WTC11 (cell line): Measurements from ENCODE around the gene ANKRD52. TPM values are rescaled to one million over a fixed set of nuclear protein-coding genes. Genes with fewer than 3 reads are reported as not detected.
A peak's percentile ranks its signal among the peaks of the same experiment; 100 is the strongest.

Experiments
- ATAC-seq: fragments of 200-7000 bp; cut with Tn5 transposase; 2 replicates; pipeline ENCODE4 v1.10.0; 2021; ENCODE audit warnings: mild to moderate bottlenecking, moderate library complexity
- CTCF ChIA-PET: fragments of 300-600 bp; sonication (Branson Sonifier 250); formaldehyde crosslinking; loops from one replicate; lab custom pipeline; 2021; ENCODE audit warnings: antibody characterized with exemption; lab: Charles Lee
- POLR2A ChIA-PET: fragments of 350-600 bp; sonication (Branson Sonifier 250); formaldehyde crosslinking; loops from one replicate; lab custom pipeline; 2021; ENCODE audit warnings: antibody characterized with exemption; lab: Charles Lee
- DNase-seq: peaks from one replicate; pipeline ENCODE4 v3.0.0; 2021; ENCODE audit warnings: low spot score
- H3K27ac Mint-ChIP-seq: 2 replicates; pipeline ENCODE4 v1.8.0; 2021; ENCODE audit warnings: mixed read lengths
- H3K27me3 Mint-ChIP-seq: 2 replicates; pipeline ENCODE4 v1.8.0; 2021; ENCODE audit warnings: low read depth, mild to moderate bottlenecking, moderate library complexity, mixed read lengths
- H3K36me3 Mint-ChIP-seq: 2 replicates; pipeline ENCODE4 v1.8.0; 2021; ENCODE audit warnings: mixed read lengths
- H3K4me1 Mint-ChIP-seq: 2 replicates; pipeline ENCODE4 v1.8.0; 2022; ENCODE audit warnings: mixed read lengths
- H3K4me3 Mint-ChIP-seq: 2 replicates; pipeline ENCODE4 v1.8.0; 2021; ENCODE audit warnings: mild to moderate bottlenecking, moderate library complexity, mixed read lengths
- H3K9me3 Mint-ChIP-seq: 2 replicates; pipeline ENCODE4 v1.8.0; 2021; ENCODE audit warnings: mixed read lengths
- CREM ChIP-seq: sonication (generic); formaldehyde crosslinking; IDR thresholded peaks from 2 replicates; pipeline ENCODE4 v1.8.1; 2022; ENCODE audit warnings: mild to moderate bottlenecking, missing genetic modification reagents, moderate library complexity
- GTF2I ChIP-seq: fragments of 250-450 bp; sonication (Bioruptor Pico); conservative IDR thresholded peaks from 2 replicates; pipeline ENCODE4 v1.4.0; 2021; ENCODE audit warnings: mild to moderate bottlenecking
- IRF2 ChIP-seq: sonication (generic); formaldehyde crosslinking; IDR thresholded peaks from 2 replicates; pipeline ENCODE4 v1.8.0; 2022; ENCODE audit warnings: low read depth, missing genetic modification reagents, borderline replicate concordance
- NFE2L1 ChIP-seq: sonication (generic); formaldehyde crosslinking; IDR thresholded peaks from 2 replicates; pipeline ENCODE4 v1.8.1; 2023; ENCODE audit warnings: missing genetic modification reagents
- NFYB ChIP-seq: sonication (generic); formaldehyde crosslinking; conservative IDR thresholded peaks from 2 replicates; pipeline ENCODE4 v1.8.0; 2022; ENCODE audit warnings: low read depth, missing genetic modification reagents
- NR2C2 ChIP-seq: sonication (generic); formaldehyde crosslinking; IDR thresholded peaks from 2 replicates; pipeline ENCODE4 v1.8.0; 2022; ENCODE audit warnings: mild to moderate bottlenecking, missing genetic modification reagents
- NR3C1 ChIP-seq: sonication (generic); formaldehyde crosslinking; conservative IDR thresholded peaks from 2 replicates; pipeline ENCODE4 v1.8.1; 2023; ENCODE audit warnings: low read depth, mild to moderate bottlenecking, missing genetic modification reagents
- SMAD4 ChIP-seq: sonication (generic); formaldehyde crosslinking; IDR thresholded peaks from 2 replicates; pipeline ENCODE4 v1.8.0; 2022; ENCODE audit warnings: mild to moderate bottlenecking, missing genetic modification reagents
- SOX15 ChIP-seq: fragments of 250-450 bp; sonication (Bioruptor Pico); IDR thresholded peaks from 2 replicates; pipeline ENCODE4 v1.9.0; 2021; ENCODE audit warnings: mild to moderate bottlenecking
- SP1 ChIP-seq: sonication (generic); formaldehyde crosslinking; conservative IDR thresholded peaks from 2 replicates; pipeline ENCODE4 v1.8.1; 2022; ENCODE audit warnings: missing genetic modification reagents
- TEAD1 ChIP-seq: sonication (generic); formaldehyde crosslinking; IDR thresholded peaks from 2 replicates; pipeline ENCODE4 v1.8.0; 2022; ENCODE audit warnings: mild to moderate bottlenecking, missing genetic modification reagents
- TEAD4 ChIP-seq: sonication (generic); formaldehyde crosslinking; IDR thresholded peaks from 2 replicates; pipeline ENCODE4 v1.8.0; 2022; ENCODE audit warnings: mild to moderate bottlenecking, missing genetic modification reagents
- TP53 ChIP-seq: sonication (generic); formaldehyde crosslinking; IDR thresholded peaks from 2 replicates; pipeline ENCODE4 v1.8.1; 2023; ENCODE audit warnings: mild to moderate bottlenecking, missing genetic modification reagents
- ZNF232 ChIP-seq: sonication (generic); formaldehyde crosslinking; IDR thresholded peaks from 2 replicates; pipeline ENCODE4 v1.8.0; 2022; ENCODE audit warnings: mild to moderate bottlenecking, missing genetic modification reagents
- ZNF396 ChIP-seq: fragments of 250-450 bp; sonication (Bioruptor Pico); IDR thresholded peaks from 2 replicates; pipeline ENCODE4 v1.8.0; 2021; ENCODE audit warnings: mild to moderate bottlenecking, moderate library complexity, borderline replicate concordance
- total RNA-seq: library from RNA; stranded (reverse); gene quantifications from 3 replicates; pipeline ENCODE4 v1.2.3, GENCODE V29; 2021
- TF ChIP-seq, protein P1 (sequence below): fragments of 250-450 bp; sonication (Bioruptor Pico); IDR thresholded peaks from 2 replicates; pipeline ENCODE4 v1.9.0; 2021; ENCODE audit warnings: mild to moderate bottlenecking
- TF ChIP-seq, protein P2 (sequence below): sonication (generic); formaldehyde crosslinking; IDR thresholded peaks from 2 replicates; pipeline ENCODE4 v1.8.0; 2022; ENCODE audit warnings: mild to moderate bottlenecking, missing genetic modification reagents
- TF ChIP-seq, protein P3 (sequence below): sonication (generic); formaldehyde crosslinking; IDR thresholded peaks from 2 replicates; pipeline ENCODE4 v1.8.0; 2023; ENCODE audit warnings: mild to moderate bottlenecking, missing genetic modification reagents
- TF ChIP-seq, protein P4 (sequence below): fragments of 250-450 bp; sonication (Bioruptor Pico); IDR thresholded peaks from 2 replicates; pipeline ENCODE4 v2.1.2; 2022; ENCODE audit warnings: mild to moderate bottlenecking, moderate library complexity
- TF ChIP-seq, protein P5 (sequence below): sonication (generic); formaldehyde crosslinking; IDR thresholded peaks from 2 replicates; pipeline ENCODE4 v1.8.1; 2023; ENCODE audit warnings: mild to moderate bottlenecking, missing genetic modification reagents
- TF ChIP-seq, protein P6 (sequence below): fragments of 200-600 bp; IDR thresholded peaks from 2 replicates; pipeline ENCODE4 v1.8.0; 2022; ENCODE audit warnings: antibody characterized with exemption

The ANKRD52 gene
- total RNA-seq, 1 experiment from 2014 or later = 41.2 TPM

DNA sequence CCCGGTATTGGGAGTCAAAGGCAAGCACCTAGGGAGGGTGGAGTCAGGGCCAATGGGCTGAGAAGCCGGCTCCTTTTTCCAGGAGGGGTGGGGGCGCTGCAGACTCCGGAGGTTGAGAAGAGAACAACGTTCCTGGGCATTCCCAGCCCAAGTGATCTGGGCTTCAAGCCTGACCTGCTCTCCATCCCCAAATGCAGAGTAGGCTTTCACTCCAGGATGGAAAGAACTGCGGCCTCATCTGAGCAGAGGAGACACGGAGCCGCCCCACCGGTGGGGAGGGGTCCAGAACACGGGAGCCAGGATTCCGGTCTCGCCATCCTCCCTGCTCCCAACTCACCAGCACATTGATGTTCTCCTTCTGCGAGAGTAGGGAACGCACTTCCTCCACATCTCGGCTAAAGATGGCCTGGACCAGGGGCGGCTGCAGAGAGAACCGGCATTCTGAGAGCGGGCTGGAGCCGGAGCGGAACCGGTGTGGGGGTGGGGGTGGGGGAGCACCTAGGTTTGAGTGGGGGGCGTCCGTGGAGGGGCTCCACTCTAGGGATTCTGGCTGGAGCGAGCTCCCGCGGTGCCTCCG is 605 bp downstream of the ANKRD52 start:
- CTCF ChIA-PET = interaction anchor here (0.6 to 4.9 kb wide), 32 partner anchors 10 to 379 kb away, joined by 3 to 66 read pairs (median 6); partner anchors contain the start of genes COQ10A, ESYT1, GLS2 and IL23A
- DNase-seq (peak; percentile 77), ATAC-seq (peak; percentile 79)
- Mint-ChIP-seq H3K4me1 (peaks cover 18% of the 10 kb centered on the region), H3K27ac (peak overlapping the region; percentile 92), H3K9me3 (no peaks in the 10 kb centered on the region), H3K36me3 (peaks cover 35% of the 10 kb centered on the region), H3K4me3 (peak overlapping the region; percentile 95), H3K27me3 (0 out of 2 replicates have a peak, but pooled peaks cover 4% of the 10 kb centered on the region)
- POLR2A ChIA-PET = interaction anchor here (0.6 to 2.9 kb wide), 7 partner anchors 10 to 154 kb away, joined by 3 to 16 read pairs (median 3); partner anchors contain the start of genes COQ10A, PAN2, RNF41 and SMARCC2
- 0 out of 2 replicates have a peak, but pooled peaks have one; percentile 0 for TF ChIP-seq NR3C1
- TF ChIP-seq, protein P1, sequence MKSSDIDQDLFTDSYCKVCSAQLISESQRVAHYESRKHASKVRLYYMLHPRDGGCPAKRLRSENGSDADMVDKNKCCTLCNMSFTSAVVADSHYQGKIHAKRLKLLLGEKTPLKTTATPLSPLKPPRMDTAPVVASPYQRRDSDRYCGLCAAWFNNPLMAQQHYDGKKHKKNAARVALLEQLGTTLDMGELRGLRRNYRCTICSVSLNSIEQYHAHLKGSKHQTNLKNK (CRISPR knock-in tag) = no peak

DNA sequence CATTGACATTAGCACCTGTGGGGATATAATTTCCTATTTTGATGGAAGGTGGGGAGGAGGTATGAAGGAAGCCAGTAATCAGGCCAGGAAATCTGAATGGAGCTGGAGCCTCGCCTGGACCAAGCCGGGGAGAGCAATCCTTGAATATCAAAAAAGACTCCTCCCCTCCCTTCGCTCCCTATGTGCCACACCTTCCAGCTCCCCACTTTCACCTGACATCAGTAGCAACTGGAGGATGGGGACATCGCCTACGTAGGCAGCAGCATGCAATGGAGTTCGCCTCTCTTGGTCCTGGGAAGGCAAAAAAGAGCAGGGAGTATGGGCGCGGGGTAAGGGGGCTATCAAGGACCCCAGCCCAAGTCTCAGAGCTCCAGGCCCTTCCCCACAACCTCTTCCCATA is 1.1 kb downstream of the ANKRD52 start:
- H3K36me3 Mint-ChIP-seq = peaks cover 40% of the 10 kb centered on the region
- CTCF ChIA-PET = interaction anchor here (0.6 to 4.9 kb wide), 18 partner anchors 10 to 380 kb away, joined by 3 to 66 read pairs (median 4); partner anchors contain the start of genes COQ10A, ESYT1, IL23A and RNF41
- no peaks in the 10 kb centered on the region for H3K9me3 Mint-ChIP-seq
- POLR2A ChIA-PET = interaction anchor here (0.5 to 2.9 kb wide), 8 partner anchors 9 to 153 kb away, joined by 3 to 16 read pairs (median 3); partner anchors contain the start of genes COQ10A, PAN2 and RNF41
- peaks cover 18% of the 10 kb centered on the region for H3K4me1 Mint-ChIP-seq
- 0 out of 2 replicates have a peak, but pooled peaks cover 4% of the 10 kb centered on the region for H3K27me3 Mint-ChIP-seq
- ATAC-seq (peak; percentile 21), DNase-seq (no peak)
- H3K4me3 Mint-ChIP-seq = peak overlapping the region; percentile 95
- H3K27ac Mint-ChIP-seq = peak overlapping the region; percentile 77
- TF ChIP-seq SOX15 (CRISPR knock-in tag) (no peak), CREM (CRISPR knock-in tag) (no peak), TEAD4 (CRISPR knock-in tag) (no peak), SMAD4 (CRISPR knock-in tag) (no peak), GTF2I (CRISPR knock-in tag) (no peak), NFE2L1 (CRISPR knock-in tag) (no peak), ZNF396 (CRISPR knock-in tag) (no peak), ZNF232 (CRISPR knock-in tag) (no peak), TP53 (CRISPR knock-in tag) (no peak), IRF2 (no peak), SP1 (CRISPR knock-in tag) (no peak), NFYB (CRISPR knock-in tag) (no peak), NR2C2 (CRISPR knock-in tag) (no peak), TEAD1 (CRISPR knock-in tag) (no peak)
- TF ChIP-seq, protein P2, sequence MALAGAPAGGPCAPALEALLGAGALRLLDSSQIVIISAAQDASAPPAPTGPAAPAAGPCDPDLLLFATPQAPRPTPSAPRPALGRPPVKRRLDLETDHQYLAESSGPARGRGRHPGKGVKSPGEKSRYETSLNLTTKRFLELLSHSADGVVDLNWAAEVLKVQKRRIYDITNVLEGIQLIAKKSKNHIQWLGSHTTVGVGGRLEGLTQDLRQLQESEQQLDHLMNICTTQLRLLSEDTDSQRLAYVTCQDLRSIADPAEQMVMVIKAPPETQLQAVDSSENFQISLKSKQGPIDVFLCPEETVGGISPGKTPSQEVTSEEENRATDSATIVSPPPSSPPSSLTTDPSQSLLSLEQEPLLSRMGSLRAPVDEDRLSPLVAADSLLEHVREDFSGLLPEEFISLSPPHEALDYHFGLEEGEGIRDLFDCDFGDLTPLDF (CRISPR knock-in tag) = no peak
- TF ChIP-seq, protein P3, sequence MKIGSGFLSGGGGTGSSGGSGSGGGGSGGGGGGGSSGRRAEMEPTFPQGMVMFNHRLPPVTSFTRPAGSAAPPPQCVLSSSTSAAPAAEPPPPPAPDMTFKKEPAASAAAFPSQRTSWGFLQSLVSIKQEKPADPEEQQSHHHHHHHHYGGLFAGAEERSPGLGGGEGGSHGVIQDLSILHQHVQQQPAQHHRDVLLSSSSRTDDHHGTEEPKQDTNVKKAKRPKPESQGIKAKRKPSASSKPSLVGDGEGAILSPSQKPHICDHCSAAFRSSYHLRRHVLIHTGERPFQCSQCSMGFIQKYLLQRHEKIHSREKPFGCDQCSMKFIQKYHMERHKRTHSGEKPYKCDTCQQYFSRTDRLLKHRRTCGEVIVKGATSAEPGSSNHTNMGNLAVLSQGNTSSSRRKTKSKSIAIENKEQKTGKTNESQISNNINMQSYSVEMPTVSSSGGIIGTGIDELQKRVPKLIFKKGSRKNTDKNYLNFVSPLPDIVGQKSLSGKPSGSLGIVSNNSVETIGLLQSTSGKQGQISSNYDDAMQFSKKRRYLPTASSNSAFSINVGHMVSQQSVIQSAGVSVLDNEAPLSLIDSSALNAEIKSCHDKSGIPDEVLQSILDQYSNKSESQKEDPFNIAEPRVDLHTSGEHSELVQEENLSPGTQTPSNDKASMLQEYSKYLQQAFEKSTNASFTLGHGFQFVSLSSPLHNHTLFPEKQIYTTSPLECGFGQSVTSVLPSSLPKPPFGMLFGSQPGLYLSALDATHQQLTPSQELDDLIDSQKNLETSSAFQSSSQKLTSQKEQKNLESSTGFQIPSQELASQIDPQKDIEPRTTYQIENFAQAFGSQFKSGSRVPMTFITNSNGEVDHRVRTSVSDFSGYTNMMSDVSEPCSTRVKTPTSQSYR (CRISPR knock-in tag) = no peak
- TF ChIP-seq, protein P4, sequence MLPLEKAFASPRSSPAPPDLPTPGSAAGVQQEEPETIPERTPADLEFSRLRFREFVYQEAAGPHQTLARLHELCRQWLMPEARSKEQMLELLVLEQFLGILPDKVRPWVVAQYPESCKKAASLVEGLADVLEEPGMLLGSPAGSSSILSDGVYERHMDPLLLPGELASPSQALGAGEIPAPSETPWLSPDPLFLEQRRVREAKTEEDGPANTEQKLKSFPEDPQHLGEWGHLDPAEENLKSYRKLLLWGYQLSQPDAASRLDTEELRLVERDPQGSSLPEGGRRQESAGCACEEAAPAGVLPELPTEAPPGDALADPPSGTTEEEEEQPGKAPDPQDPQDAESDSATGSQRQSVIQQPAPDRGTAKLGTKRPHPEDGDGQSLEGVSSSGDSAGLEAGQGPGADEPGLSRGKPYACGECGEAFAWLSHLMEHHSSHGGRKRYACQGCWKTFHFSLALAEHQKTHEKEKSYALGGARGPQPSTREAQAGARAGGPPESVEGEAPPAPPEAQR (CRISPR knock-in tag) = no peak
- TF ChIP-seq, protein P5, sequence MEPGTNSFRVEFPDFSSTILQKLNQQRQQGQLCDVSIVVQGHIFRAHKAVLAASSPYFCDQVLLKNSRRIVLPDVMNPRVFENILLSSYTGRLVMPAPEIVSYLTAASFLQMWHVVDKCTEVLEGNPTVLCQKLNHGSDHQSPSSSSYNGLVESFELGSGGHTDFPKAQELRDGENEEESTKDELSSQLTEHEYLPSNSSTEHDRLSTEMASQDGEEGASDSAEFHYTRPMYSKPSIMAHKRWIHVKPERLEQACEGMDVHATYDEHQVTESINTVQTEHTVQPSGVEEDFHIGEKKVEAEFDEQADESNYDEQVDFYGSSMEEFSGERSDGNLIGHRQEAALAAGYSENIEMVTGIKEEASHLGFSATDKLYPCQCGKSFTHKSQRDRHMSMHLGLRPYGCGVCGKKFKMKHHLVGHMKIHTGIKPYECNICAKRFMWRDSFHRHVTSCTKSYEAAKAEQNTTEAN = no peak
- TF ChIP-seq, protein P6, sequence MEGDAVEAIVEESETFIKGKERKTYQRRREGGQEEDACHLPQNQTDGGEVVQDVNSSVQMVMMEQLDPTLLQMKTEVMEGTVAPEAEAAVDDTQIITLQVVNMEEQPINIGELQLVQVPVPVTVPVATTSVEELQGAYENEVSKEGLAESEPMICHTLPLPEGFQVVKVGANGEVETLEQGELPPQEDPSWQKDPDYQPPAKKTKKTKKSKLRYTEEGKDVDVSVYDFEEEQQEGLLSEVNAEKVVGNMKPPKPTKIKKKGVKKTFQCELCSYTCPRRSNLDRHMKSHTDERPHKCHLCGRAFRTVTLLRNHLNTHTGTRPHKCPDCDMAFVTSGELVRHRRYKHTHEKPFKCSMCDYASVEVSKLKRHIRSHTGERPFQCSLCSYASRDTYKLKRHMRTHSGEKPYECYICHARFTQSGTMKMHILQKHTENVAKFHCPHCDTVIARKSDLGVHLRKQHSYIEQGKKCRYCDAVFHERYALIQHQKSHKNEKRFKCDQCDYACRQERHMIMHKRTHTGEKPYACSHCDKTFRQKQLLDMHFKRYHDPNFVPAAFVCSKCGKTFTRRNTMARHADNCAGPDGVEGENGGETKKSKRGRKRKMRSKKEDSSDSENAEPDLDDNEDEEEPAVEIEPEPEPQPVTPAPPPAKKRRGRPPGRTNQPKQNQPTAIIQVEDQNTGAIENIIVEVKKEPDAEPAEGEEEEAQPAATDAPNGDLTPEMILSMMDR = no peak
